A673 (cell line): ENCODE data around the gene DUS2. TPM values are rescaled to one million over a fixed set of nuclear protein-coding genes. Genes with fewer than 3 reads are reported as not detected.
"Not testable (repeated sequence)": the region's sequence is repeated elsewhere in the genome, so short reads cannot be mapped to it uniquely, and the experiment has no call there.

Experiments used
- BruUV-seq: library from RNA; stranded (reverse); fragments of 400-500 nt; replicated peaks from 2 replicates; lab custom pipeline; 2021; lab: Mats Ljungman, UMichigan
- CTCF ChIA-PET: fragments of 300-600 bp; sonication (Branson Sonifier 250); formaldehyde crosslinking; loops from one replicate; lab custom pipeline; 2022; ENCODE audit warnings: antibody characterized with exemption; lab: Charles Lee
- POLR2A ChIA-PET: fragments of 300-600 bp; sonication (Branson Sonifier 250); formaldehyde crosslinking; loops from one replicate; lab custom pipeline; 2022; ENCODE audit warnings: antibody characterized with exemption; ENCODE audit not compliant: low non-redundant PET; lab: Charles Lee
- DNase-seq: peaks from one replicate; pipeline ENCODE4 v3.0.0-alpha.2; 2015; ENCODE audit warnings: low spot score
- H3K27ac ChIP-seq: fragments of 200-600 bp; sonication (generic); 2 replicates; pipeline ENCODE4 v1.5.1; 2016; ENCODE audit warnings: mixed run types, low read depth, mild to moderate bottlenecking, mixed read lengths, antibody characterized with exemption, low read length; ENCODE audit not compliant: poor library complexity, severe bottlenecking
- H3K27me3 ChIP-seq: fragments of 200-600 bp; sonication (generic); replicated peaks from 2 replicates; pipeline ENCODE4 v1.6.1; 2017; ENCODE audit warnings: mixed run types, low read depth, mild to moderate bottlenecking, mixed read lengths, antibody characterized with exemption, low read length; ENCODE audit not compliant: insufficient read depth, poor library complexity
- H3K36me3 ChIP-seq: fragments of 200-600 bp; sonication (generic); 2 replicates; pipeline ENCODE4 v1.6.1; 2016; ENCODE audit warnings: mixed run types, mild to moderate bottlenecking, mixed read lengths, antibody characterized with exemption, low read length; ENCODE audit not compliant: insufficient read depth, poor library complexity, severe bottlenecking
- H3K4me1 ChIP-seq: fragments of 200-600 bp; sonication (generic); 2 replicates; pipeline ENCODE4 v1.6.1; 2017; ENCODE audit warnings: mixed run types, mild to moderate bottlenecking, mixed read lengths, antibody characterized with exemption, low read length; ENCODE audit not compliant: insufficient read depth, poor library complexity, severe bottlenecking
- H3K4me3 ChIP-seq: fragments of 200-600 bp; sonication (generic); 2 replicates; pipeline ENCODE4 v1.5.1; 2016; ENCODE audit warnings: low read depth, mixed run types, mild to moderate bottlenecking, mixed read lengths, low read length; ENCODE audit not compliant: poor library complexity, severe bottlenecking
- H3K9me3 ChIP-seq: fragments of 200-600 bp; sonication (generic); 2 replicates; pipeline ENCODE4 v1.6.1; 2016; ENCODE audit warnings: mixed run types, low read depth, mild to moderate bottlenecking, mixed read lengths, antibody characterized with exemption, low read length; ENCODE audit not compliant: poor library complexity, severe bottlenecking
- EZH2 ChIP-seq: fragments of 200-600 bp; sonication (generic); IDR thresholded peaks from 2 replicates; pipeline ENCODE4 v1.6.1; 2017; ENCODE audit warnings: borderline replicate concordance, low read depth, mild to moderate bottlenecking, mixed read lengths, antibody characterized with exemption, low read length; ENCODE audit not compliant: poor library complexity, severe bottlenecking
- intact Hi-C: fragments of 100-400 bp; cut with micrococcal nuclease; formaldehyde crosslinking; loops from one replicate; pipeline ENCODE4 v1.10.0; 2022; ENCODE audit not compliant: unreplicated experiment
- total RNA-seq: library from RNA; stranded (reverse); gene quantifications from 2 replicates; pipeline ENCODE4 v1.2.3, GENCODE V29; 2021
- TF ChIP-seq, protein P1 (sequence below): fragments of 300-800, 200-600 bp; sonication (generic); conservative IDR thresholded peaks from 2 replicates; pipeline ENCODE4 v1.5.1; 2017; ENCODE audit warnings: low read depth, mild to moderate bottlenecking, antibody characterized with exemption, low read length, moderate library complexity, mixed read lengths

Gene DUS2
- total RNA-seq, 1 experiment from 2014 or later, result 19.7 TPM

DNA sequence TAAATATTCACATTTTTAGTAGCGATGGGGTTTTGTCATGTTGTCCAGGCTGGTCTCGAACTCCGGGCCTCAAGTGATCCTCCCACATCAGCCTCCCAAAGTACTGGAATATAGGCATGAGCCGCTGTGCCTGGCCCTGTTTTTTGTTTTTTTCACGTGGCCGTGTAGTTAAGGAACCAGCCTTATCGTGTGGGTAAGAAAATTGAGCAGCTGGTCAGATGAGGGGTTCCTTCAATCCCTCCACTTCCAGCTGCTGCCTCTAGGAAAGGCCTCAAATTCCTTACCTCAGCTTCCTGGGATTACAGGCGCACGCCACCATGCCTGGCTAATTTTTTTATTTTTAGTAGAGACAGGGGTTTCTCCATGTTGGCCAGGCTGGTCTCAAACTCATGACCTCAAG lies 17.9 kb upstream of the DUS2 start:
- DNase-seq, result no peak
- Histone ChIP-seq H3K27ac (no peak overlapping the region), H3K4me1 (no peaks in the 10 kb centered on the region), H3K9me3 (no peaks in the 10 kb centered on the region), H3K4me3 (no peak overlapping the region), H3K27me3 (no peaks in the 10 kb centered on the region), H3K36me3 (no peaks in the 10 kb centered on the region)
- TF ChIP-seq EZH2, result no peak
- TF ChIP-seq, protein P1, sequence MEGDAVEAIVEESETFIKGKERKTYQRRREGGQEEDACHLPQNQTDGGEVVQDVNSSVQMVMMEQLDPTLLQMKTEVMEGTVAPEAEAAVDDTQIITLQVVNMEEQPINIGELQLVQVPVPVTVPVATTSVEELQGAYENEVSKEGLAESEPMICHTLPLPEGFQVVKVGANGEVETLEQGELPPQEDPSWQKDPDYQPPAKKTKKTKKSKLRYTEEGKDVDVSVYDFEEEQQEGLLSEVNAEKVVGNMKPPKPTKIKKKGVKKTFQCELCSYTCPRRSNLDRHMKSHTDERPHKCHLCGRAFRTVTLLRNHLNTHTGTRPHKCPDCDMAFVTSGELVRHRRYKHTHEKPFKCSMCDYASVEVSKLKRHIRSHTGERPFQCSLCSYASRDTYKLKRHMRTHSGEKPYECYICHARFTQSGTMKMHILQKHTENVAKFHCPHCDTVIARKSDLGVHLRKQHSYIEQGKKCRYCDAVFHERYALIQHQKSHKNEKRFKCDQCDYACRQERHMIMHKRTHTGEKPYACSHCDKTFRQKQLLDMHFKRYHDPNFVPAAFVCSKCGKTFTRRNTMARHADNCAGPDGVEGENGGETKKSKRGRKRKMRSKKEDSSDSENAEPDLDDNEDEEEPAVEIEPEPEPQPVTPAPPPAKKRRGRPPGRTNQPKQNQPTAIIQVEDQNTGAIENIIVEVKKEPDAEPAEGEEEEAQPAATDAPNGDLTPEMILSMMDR, result no peak
- intact Hi-C loops, result no loop called here
- POLR2A ChIA-PET, result no interaction called here
- CTCF ChIA-PET, result interaction anchor here (0.7 kb wide), 1 partner anchor 1051 kb away, joined by 3 read pairs; no protein-coding TSS in a partner anchor
- no TSS peak for BruUV-seq

- no peak for DNase-seq
- Histone ChIP-seq H3K27me3 (no peaks in the 10 kb centered on the region), H3K36me3 (no peaks in the 10 kb centered on the region), H3K4me3 (no peak overlapping the region), H3K4me1 (no peaks in the 10 kb centered on the region), H3K27ac (no peak overlapping the region), H3K9me3 (no peaks in the 10 kb centered on the region)
- TF ChIP-seq EZH2, result no peak
- TF ChIP-seq, protein P1, result no peak
- ChIA-PET POLR2A (no interaction called here), CTCF (interaction anchor here (0.5 to 0.7 kb wide), 2 partner anchors 67 to 1052 kb away, joined by 3 to 10 read pairs; no protein-coding TSS in a partner anchor)
- BruUV-seq, result no TSS peak
- intact Hi-C loops, result no loop called here
Measured at GRCh38 chr16:68005786-68006286, 17.2 kb upstream of the DUS2 start.

DNA sequence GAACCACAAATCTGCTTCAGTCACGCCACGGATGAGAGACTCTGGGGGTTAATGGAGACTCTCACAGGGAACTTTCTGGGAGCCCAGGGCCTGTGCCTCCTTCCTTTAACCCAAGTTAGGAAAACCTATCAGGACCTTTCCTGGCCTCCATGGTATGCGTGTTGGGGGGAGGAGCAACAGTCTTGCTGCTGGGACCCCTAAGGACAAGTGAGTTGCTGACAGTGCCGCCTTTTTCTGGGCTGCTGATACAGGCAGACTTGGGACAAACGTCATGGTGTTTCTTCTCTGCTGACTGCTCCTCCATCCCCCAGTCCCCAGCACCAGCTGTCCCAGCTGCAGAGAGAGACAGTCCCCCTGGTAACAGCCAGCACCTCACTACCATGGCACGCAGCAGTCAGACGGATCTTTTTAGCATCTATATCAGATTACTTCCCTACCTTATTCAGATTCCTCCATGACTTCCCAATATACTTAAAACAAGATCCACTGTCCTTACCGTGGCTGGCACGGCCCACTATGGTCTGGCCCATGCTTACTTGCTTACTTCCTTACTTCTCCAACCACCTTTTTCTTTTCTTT lies 13.8 kb upstream of the DUS2 start:
- Histone ChIP-seq H3K9me3 (no peaks in the 10 kb centered on the region), H3K27ac (no peak overlapping the region), H3K4me1 (no peaks in the 10 kb centered on the region), H3K27me3 (no peaks in the 10 kb centered on the region), H3K4me3 (no peak overlapping the region), H3K36me3 (no peaks in the 10 kb centered on the region)
- TF ChIP-seq, protein P1, result no peak
- intact Hi-C loops, result no loop called here
- ChIA-PET POLR2A (no interaction called here), CTCF (no interaction called here)
- no TSS peak for BruUV-seq
- no peak for DNase-seq

GRCh38 chr16:68009872-68010271 lies 13.2 kb upstream of the DUS2 start:
- BruUV-seq, intact Hi-C loops, CTCF ChIA-PET, DNase-seq, H3K27me3 ChIP-seq, H3K4me3 ChIP-seq, H3K9me3 ChIP-seq, POLR2A ChIA-PET, H3K36me3 ChIP-seq, H3K27ac ChIP-seq, H3K4me1 ChIP-seq: not testable (repeated sequence)
